CD4-positive, alpha-beta T cell treated with Interleukin-6 at 100 ng/mL for 8 hours (primary cell): ENCODE data around the gene MARCHF3.
A peak's percentile ranks its signal among the peaks of the same experiment; 100 is the strongest.
"Not testable (repeated sequence)": the region's sequence is repeated elsewhere in the genome, so short reads cannot be mapped to it uniquely, and the experiment has no call there.

ENCODE experiments used
- DNase-seq: peaks from one replicate; pipeline ENCODE4 v3.0.0-alpha.2; 2020; ENCODE audit warnings: mixed read lengths, low spot score

MARCHF3 gene

GRCh38 chr5:127030259-127031146, at the start of gene MARCHF3:
Gene MARCHF3, minus strand, starts transcription at chr5:127030558. Its CDS starts 112,387 bp downstream, at chr5:126918171.
- peak; percentile 93 for DNase-seq

- DNase-seq, result no peak
Observed at GRCh38 chr5:127079994-127080491, 49.7 kb upstream of the MARCHF3 start.

- no peak for DNase-seq
Observed at GRCh38 chr5:127077366-127077765, 47.0 kb upstream of the MARCHF3 start.

GRCh38 chr5:127076315-127077129, 46.2 kb upstream of the MARCHF3 start:
- no peak for DNase-seq

- DNase-seq, result no peak
Observed at GRCh38 chr5:127074466-127074865, 44.1 kb upstream of the MARCHF3 start.

GRCh38 chr5:127072861-127073846, 42.8 kb upstream of the MARCHF3 start, which contains the start of gene C5orf63:
Gene C5orf63, minus strand, starts transcription at chr5:127073502. Its CDS starts 14,507 bp downstream, at chr5:127058995.
- peak; percentile 68 for DNase-seq

GRCh38 chr5:127070243-127070642, 39.9 kb upstream of the MARCHF3 start:
- DNase-seq, result no peak

- DNase-seq, result no peak
Observed at GRCh38 chr5:127068493-127069214, 38.3 kb upstream of the MARCHF3 start.

- DNase-seq, result no peak
Observed at GRCh38 chr5:127066721-127067120, 36.4 kb upstream of the MARCHF3 start.

- no peak for DNase-seq
Observed at GRCh38 chr5:127064253-127064840, 34.0 kb upstream of the MARCHF3 start.

- DNase-seq, result no peak
Observed at GRCh38 chr5:127063257-127063913, 33.0 kb upstream of the MARCHF3 start.

- DNase-seq, result no peak
Observed at GRCh38 chr5:127061956-127062355, 31.6 kb upstream of the MARCHF3 start.

- DNase-seq, result no peak
Observed at GRCh38 chr5:127061537-127061936, 31.2 kb upstream of the MARCHF3 start.

- no peak for DNase-seq
Observed at GRCh38 chr5:127060470-127060985, 30.2 kb upstream of the MARCHF3 start.

- no peak for DNase-seq
Observed at GRCh38 chr5:127056896-127057295, 26.5 kb upstream of the MARCHF3 start.

GRCh38 chr5:127055880-127056653, 25.7 kb upstream of the MARCHF3 start:
- DNase-seq, result no peak

- not testable (repeated sequence) for DNase-seq
Observed at GRCh38 chr5:127053551-127053950, 23.2 kb upstream of the MARCHF3 start.

- no peak for DNase-seq
Observed at GRCh38 chr5:127053049-127053448, 22.7 kb upstream of the MARCHF3 start.

- DNase-seq, result no peak
Observed at GRCh38 chr5:127051591-127051990, 21.2 kb upstream of the MARCHF3 start.
